Gastrocnemius medialis (tissue), 4 donors: ENCODE measurements around the gene NNT.

Experiments used
- CTCF ChIP-seq, 5 experiments: fragments of 450-650 bp in 3 of 5; fragments of 200-600 bp in 2 of 5; sonication (generic) in 2 of 5; IDR thresholded peaks in 4 of 5; conservative IDR thresholded peaks in 1 of 5; 1 replicate in 4 of 5; 2 replicates in 1 of 5; pipeline ENCODE4 v1.5.1; 2016 to 2019; ENCODE audit warnings: antibody characterized with exemption in 5 of 5, mild to moderate bottlenecking in 3 of 5, moderate library complexity in 3 of 5
- POLR2A ChIP-seq, 2 donors: fragments of 450-650 bp; IDR thresholded peaks; one replicate each; pipeline ENCODE4 v1.6.1; 2017; ENCODE audit warnings: antibody characterized with exemption in 2 of 2, mild to moderate bottlenecking in 2 of 2, moderate library complexity in 2 of 2

- TF ChIP-seq CTCF (IDR thresholded peaks at IDR 0.05 in 4 of 5, conservative IDR thresholded peaks at IDR 0.05 in 1 of 5): no peak
- TF ChIP-seq POLR2A (IDR thresholded peaks at IDR 0.05): no peak
These were observed 18.7 kb upstream of the NNT start for GRCh38 chr5:43584166-43584699.
